COLO668 (cell line): ENCODE results near the gene PRLH.

Source experiments
- DNase-seq: peaks from one replicate; lab custom pipeline; 2025; ENCODE audit not compliant: unreplicated experiment; lab: John Stamatoyannopoulos, UW

Gene PRLH

DNA sequence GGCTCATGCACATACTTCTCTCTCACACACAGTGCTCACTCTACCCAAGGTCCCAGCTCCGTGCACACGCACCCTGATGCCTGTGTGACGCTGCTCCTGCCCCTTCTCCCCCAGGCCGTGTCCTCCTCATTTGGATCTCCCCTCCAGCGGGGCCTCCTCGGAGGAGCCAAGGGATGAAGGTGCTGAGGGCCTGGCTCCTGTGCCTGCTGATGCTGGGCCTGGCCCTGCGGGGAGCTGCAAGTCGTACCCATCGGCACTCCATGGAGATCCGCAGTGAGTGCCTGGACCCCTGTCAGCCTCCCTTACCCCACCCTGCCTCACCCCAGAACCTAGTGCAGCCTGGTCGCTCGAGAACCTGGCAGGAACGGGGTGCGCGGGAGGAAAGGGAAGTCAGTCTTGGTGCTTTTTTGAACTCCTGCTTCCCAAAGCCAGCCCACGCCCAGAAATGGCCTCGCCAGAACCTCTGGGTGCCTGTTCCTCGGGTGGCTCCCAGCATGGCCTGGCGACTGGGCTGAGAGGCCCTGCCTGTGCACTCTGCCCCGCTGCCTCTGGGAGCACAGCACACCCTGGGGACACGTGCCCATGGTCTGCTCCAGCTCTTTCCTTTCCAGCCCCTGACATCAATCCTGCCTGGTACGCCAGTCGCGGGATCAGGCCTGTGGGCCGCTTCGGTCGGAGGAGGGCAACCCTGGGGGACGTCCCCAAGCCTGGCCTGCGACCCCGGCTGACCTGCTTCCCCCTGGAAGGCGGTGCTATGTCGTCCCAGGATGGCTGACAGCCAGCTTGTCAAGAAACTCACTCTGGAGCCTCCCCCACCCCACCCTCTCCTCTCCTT, at the start of gene PRLH:
PRLH (plus strand) TSS at position 174 of the 835 bp plus-strand sequence; CDS start at position 174, 0 bp downstream.
- DNase-seq: no peak

- no peak for DNase-seq
These were observed 49.2 kb upstream of the PRLH start for GRCh38 chr2:237517163-237517562.

DNA sequence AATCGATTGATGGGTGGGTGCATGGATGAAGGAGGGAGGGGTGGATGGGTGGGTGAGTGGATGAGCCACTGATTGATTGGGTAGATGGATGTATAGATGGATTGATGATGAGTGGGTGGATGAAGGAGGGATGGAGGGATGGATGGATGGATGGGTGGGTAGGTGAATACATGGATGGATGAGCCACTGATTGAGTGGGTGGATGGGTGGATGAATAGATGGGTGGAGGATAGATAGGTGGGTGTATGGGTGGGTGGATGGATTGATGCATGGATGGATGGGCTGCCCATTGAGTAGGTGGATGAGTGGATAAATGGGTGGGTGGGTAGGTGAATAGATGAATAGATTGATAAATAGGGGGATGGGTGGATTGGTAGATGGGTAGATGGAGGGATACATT, 48.4 kb upstream of the PRLH start:
- no peak for DNase-seq

GRCh38 chr2:237519506-237520245, 46.7 kb upstream of the PRLH start:
- DNase-seq: no peak

- no peak for DNase-seq
These were observed 46.1 kb upstream of the PRLH start for GRCh38 chr2:237520290-237520689.

GRCh38 chr2:237524631-237525030, 41.7 kb upstream of the PRLH start:
- DNase-seq: no peak

DNA sequence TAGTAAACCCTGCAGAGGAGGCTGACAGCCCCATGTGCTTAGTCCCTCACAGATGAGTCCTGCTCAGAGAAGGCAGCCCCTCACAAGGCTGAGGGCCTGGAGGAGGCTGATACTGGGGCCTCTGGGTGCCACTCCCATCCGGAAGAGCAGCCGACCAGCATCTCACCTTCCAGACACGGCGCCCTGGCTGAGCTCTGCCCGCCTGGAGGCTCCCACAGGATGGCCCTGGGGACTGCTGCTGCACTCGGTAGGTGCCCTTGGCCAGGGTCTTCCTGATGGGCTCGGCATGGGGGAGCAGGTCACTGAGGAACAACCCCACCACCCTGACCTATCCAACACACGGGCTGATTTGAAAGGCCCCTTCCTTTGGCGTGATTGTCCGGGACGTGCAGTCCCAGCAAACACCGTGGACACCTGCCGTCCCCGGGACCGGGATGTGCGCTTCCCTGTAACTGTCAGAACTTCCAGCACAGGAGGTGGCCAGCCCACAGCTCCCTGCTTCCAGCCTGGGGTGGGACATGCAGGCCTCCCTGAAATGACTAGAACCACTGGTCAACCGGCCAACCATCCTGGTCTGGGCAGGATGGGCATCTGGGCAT, 40.7 kb upstream of the PRLH start:
- DNase-seq: no peak

DNA sequence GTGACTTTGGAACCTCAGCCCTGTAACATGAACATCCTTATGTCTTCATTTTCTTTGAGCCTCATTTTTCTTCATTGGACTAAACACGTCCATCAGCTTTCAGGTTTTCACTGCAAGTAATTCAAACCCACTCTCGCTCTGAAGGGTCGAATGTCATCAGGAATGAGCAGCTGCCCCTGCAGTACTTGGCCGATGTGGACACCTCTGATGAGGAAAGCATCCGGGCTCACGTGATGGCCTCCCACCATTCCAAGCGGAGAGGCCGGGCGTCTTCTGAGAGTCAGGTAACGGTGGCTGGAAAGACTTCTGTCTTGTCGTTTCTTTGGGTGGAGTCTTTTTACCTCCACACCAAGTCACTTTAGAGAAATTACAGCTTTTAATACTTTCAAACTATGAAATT, 39.1 kb upstream of the PRLH start:
- DNase-seq: no peak

- DNase-seq: no peak
These were observed 38.6 kb upstream of the PRLH start for GRCh38 chr2:237527766-237528165.

GRCh38 chr2:237529452-237530402, 36.6 kb upstream of the PRLH start:
- DNase-seq: no peak

DNA sequence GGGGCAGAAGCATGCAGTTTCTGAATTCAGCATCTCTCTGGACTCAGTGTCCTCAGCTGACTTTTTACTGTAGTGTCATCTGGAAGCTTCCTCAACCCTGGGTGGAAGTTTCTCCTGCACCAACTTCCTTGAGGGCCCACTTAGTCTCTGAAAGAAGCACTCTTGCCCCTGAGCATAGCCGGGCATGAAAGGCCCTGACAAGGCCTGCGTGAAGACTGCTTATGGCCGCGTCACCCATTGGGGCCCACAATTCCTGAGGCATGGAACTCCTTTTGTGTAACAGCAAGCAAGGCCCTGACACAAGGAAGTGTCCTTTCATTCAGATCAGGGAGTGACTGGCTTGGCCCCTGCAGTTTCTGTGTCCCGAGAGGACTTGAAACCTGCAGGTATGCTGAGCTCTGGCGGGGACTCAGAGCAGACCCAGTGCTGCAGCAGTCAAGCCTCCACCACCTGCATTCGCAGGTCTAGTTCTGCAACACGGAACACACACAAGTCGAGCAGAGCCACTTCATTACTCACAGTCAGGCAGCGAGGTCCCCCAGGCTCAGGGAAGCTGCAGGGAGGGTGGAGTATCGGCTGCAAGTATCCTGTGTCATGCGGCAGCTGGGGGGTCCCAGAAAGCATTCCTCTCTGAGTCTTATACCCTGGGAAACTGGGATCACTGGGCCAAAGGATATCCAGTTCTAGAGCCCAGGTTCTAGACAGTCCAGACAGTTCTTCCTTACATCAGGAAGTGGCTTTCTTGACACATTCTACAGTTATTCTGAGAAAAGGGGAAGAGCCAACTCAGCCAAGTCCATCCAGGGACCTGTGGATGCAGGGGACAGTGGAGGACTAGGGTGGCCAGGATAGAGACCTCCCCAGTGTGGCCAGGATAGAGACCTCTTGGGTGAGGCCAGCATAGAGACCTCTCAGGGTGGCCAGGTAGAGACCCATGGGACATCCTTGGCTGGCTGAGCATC, 35.6 kb upstream of the PRLH start:
- DNase-seq: no peak

GRCh38 chr2:237532160-237532559, 34.2 kb upstream of the PRLH start:
- no peak for DNase-seq

DNA sequence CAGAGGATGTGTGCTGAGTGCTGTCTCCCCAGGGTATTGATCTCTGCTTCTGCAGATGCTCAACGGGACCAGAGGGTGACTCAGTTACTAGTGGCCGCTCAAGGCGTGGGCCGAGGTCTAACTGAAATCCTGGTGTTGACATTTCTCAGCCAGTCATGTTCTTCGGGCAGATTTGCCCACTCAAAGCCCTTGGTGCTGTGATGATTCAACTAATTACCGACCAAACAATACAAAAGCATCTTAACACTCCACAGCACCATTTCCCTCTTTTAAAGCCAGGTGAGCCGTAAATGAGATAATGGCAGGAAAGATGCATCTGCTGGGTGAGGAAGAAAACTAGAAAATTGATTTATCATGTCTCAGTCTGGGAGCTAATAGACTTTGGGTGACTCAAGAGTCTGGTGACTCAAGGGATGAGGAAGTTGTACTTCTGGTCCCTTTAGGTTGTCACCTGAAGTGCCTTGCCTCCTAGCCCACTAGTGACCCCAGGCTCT, 32.7 kb upstream of the PRLH start:
- DNase-seq: peak; percentile 65

GRCh38 chr2:237534380-237534779, 32.0 kb upstream of the PRLH start:
- no peak for DNase-seq

GRCh38 chr2:237535385-237536082, 30.8 kb upstream of the PRLH start:
- DNase-seq: no peak

DNA sequence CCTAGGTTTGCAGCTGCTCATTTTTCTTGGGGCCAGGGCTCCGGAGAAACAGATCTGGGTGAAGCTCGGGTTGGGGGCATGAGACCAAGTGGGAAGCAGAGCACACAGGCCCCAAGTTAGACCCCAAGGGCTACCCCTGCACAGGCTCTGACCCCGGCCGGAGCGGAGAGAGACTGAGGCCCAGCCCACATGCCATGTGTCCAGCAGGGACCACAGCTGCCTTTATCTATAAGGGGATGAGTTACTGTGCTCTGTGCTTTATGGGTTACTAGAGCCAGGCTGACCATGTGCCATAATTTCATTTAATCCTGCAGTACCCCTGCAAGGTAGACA, 30.3 kb upstream of the PRLH start:
- no peak for DNase-seq

DNA sequence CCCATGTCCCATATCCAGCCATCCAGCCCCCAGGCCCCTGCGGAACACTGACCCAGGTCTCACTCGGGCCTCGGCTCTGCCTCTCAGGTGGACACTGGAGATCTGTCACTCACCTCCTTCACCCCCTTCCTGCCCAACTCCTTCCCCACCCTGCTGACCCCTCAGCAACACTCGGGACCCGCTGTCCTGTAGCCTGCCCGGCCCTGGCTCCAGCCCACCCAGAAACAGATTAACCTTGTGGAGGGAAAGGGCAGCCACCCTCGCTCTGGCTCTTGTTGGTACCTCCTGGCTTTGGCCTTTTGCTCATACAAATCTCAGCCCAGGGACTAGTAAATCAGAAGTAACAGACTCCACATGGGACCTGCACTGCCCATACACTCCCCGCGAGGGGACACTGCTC, 29.8 kb upstream of the PRLH start:
- DNase-seq: no peak

DNA sequence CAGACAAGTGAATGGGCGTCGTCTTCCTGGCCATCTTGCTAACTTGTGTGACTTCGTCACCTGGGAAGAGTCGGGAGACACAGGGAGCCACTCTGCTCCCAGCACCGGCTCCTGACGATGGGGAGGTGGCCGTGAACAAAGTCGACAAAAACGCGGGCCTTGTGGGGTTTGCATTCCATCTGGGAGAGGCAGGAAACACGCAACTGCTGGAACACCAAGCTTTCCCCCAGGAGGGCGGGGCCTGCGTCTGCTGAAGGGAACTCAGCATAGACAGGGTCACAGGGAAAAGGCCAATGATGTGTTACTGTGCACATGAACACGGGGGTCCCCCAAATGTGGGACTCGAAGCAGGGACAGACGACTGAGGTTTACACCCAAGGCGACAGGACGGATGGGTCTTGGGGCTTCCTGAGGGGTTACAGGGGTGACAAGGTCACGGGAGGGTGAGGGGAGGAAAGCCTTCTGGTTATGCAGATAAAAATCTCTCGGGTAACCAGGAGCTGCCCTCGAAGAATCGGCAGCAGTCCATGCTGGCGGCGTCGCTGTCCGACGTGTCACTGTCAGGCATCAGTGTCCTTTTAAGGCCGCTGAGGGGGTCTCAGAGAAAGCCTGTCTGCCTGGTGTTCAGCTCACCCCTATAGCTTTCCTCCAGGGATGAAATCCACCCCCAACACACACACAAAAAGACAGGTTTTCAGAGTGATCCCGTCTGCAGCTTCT, 28.2 kb upstream of the PRLH start:
- no peak for DNase-seq
